ENCODE data around the gene STRN.
"Not testable (repeated sequence)": the region's sequence is repeated elsewhere in the genome, so short reads cannot be mapped to it uniquely, and the experiment has no call there.

STRN gene

GRCh38 chr2:36993841-36994620, 27.7 kb upstream of the STRN start:
- no peak for TF ChIP-seq CTCF (IDR thresholded peaks at IDR 0.05; ENCODE audit: low read depth, low read length)
- no peak overlapping the region for H3K4me3 ChIP-seq (ENCODE audit: low read depth, low read length)

- no peak for TF ChIP-seq CTCF (IDR thresholded peaks at IDR 0.05; ENCODE audit: low read depth, low read length)
- H3K4me3 ChIP-seq (ENCODE audit: low read depth, low read length) = no peak overlapping the region
Measured at GRCh38 chr2:36988008-36988407, 21.7 kb upstream of the STRN start.

- H3K4me3 ChIP-seq (ENCODE audit: low read depth, low read length) = no peak overlapping the region
Measured at GRCh38 chr2:36982467-36982866, 16.1 kb upstream of the STRN start.

GRCh38 chr2:36981911-36982310, 15.6 kb upstream of the STRN start:
- TF ChIP-seq CTCF (IDR thresholded peaks at IDR 0.05; ENCODE audit: low read depth, low read length) = no peak
- no peak overlapping the region for H3K4me3 ChIP-seq (ENCODE audit: low read depth, low read length)

More at GRCh38 chr2:36982467-36982866, 16.1 kb upstream of the STRN start:
- TF ChIP-seq CTCF (IDR thresholded peaks at IDR 0.05; ENCODE audit: low read depth, low read length) = no peak

- H3K4me3 ChIP-seq (ENCODE audit: low read depth, low read length) = not testable (repeated sequence)
Measured at GRCh38 chr2:36979007-36979406, 12.7 kb upstream of the STRN start.

GRCh38 chr2:36976065-36976464, 9.7 kb upstream of the STRN start:
- TF ChIP-seq CTCF (IDR thresholded peaks at IDR 0.05; ENCODE audit: low read depth, low read length) = no peak
- H3K4me3 ChIP-seq (ENCODE audit: low read depth, low read length) = no peak overlapping the region

- no peak for TF ChIP-seq CTCF (IDR thresholded peaks at IDR 0.05; ENCODE audit: low read depth, low read length)
- no peak overlapping the region for H3K4me3 ChIP-seq (ENCODE audit: low read depth, low read length)
Measured at GRCh38 chr2:36975306-36975705, 9.0 kb upstream of the STRN start.

- H3K4me3 ChIP-seq (ENCODE audit: low read depth, low read length) = no peak overlapping the region
- no peak for TF ChIP-seq CTCF (IDR thresholded peaks at IDR 0.05; ENCODE audit: low read depth, low read length)
Measured at GRCh38 chr2:36973320-36973719, 7.0 kb upstream of the STRN start.
